Measurements from ENCODE around the gene GRAMD1A.
"Not testable (repeated sequence)": the region's sequence is repeated elsewhere in the genome, so short reads cannot be mapped to it uniquely, and the experiment has no call there.

GRAMD1A gene

GRCh38 chr19:35004517-35005255, 4.6 kb downstream of the GRAMD1A start:
- no peak for DNase-seq

- no peak for DNase-seq
Observed at GRCh38 chr19:35005256-35005977, 5.3 kb downstream of the GRAMD1A start.

GRCh38 chr19:35006007-35006341, 5.9 kb downstream of the GRAMD1A start:
- DNase-seq: not testable (repeated sequence)

GRCh38 chr19:35006342-35006998, 6.3 kb downstream of the GRAMD1A start:
- peak; percentile 79 for DNase-seq

- DNase-seq: no peak
Observed at GRCh38 chr19:35006999-35007365, 6.9 kb downstream of the GRAMD1A start.

GRCh38 chr19:35007427-35007826, 7.3 kb downstream of the GRAMD1A start:
- DNase-seq: not testable (repeated sequence)

- DNase-seq: no peak
Observed at GRCh38 chr19:35008891-35009341, 8.8 kb downstream of the GRAMD1A start.

- DNase-seq: no peak
Observed at GRCh38 chr19:35009424-35010415, 9.6 kb downstream of the GRAMD1A start.

- DNase-seq: no peak
Observed at GRCh38 chr19:35011091-35011689, 11.1 kb downstream of the GRAMD1A start.

GRCh38 chr19:35011737-35012682, 11.9 kb downstream of the GRAMD1A start:
- no peak for DNase-seq

GRCh38 chr19:35013041-35013819, 13.1 kb downstream of the GRAMD1A start:
- DNase-seq: peak; percentile 72

GRCh38 chr19:35013820-35014754, 14.0 kb downstream of the GRAMD1A start:
- no peak for DNase-seq

GRCh38 chr19:35014774-35015173, 14.7 kb downstream of the GRAMD1A start:
- not testable (repeated sequence) for DNase-seq

- DNase-seq: no peak
Observed at GRCh38 chr19:35015270-35015953, 15.3 kb downstream of the GRAMD1A start.

GRCh38 chr19:35015954-35016351, 15.8 kb downstream of the GRAMD1A start:
- no peak for DNase-seq

- DNase-seq: no peak
Observed at GRCh38 chr19:35017507-35017906, 17.4 kb downstream of the GRAMD1A start.

GRCh38 chr19:35018379-35018778, 18.3 kb downstream of the GRAMD1A start:
- DNase-seq: no peak

GRCh38 chr19:35019144-35019543, 19.0 kb downstream of the GRAMD1A start:
- no peak for DNase-seq

Data from DMS53 (cell line).